ENCODE data around the gene CD70. TPM values are rescaled to one million over a fixed set of nuclear protein-coding genes. Genes with fewer than 3 reads are reported as not detected.

CD70 gene
- total RNA-seq, 1 experiment from 2014 or later, result 2.3 TPM

DNA sequence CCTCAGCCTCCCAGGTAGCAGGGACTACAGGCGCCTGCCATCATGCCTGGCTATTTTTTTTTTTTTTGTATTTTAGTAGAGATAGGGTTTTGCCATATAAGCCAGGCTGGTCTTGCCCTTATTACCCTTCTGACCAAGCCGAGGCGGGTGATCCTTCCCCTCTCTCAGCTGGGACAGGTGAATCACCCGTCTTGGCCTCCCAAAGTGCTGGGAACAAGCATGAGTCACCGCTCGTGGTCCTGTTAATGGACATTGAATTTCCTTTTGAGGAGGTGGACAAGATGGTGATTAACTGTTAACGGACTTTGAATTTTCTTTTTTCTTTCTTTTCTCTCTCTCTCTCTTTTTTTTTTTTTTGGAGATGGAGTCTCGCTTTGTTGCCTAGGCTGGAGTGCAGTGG lies 10.6 kb downstream of the CD70 start:
- peak; percentile 99 for ATAC-seq

DNA sequence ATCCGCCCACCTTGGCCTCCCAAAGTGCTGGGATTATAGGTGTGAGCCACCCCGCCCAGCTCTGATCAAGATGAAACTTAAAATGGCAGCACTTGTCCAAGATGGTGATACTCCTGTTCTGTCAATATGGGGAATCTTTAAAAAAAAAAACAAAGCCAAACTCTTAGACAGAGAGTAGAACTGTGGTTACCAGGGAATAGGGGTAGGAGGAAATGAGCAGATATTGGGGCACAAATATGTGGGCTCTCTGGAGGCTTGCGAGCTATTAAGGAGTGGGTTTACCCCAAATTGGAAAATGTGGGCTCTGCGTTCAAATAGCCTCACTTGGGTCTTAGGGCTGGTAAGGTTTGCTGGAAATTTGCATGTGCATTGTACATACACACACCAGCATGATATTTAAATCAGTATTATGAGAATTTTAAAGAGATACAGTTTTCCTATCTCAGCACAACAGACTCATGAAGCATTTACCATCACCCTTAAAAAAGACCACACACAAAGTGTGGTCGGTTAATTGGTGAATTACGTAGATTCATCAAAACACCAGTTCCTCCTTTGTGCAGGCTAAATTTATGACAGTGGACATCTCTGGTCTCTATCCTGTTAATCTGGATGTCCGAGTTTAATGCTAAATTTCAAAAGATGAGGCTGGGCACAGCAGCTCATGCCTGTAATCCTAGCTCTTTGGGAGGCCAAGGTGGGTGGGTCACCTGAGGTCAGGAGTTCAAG lies 11.3 kb downstream of the CD70 start:
- Histone ChIP-seq H3K4me3 (ENCODE audit: low read length) (no peak overlapping the region), H3K36me3 (ENCODE audit: low read depth, low read length) (no peaks in the 10 kb centered on the region), H3K4me2 (ENCODE audit: low read length) (no peak overlapping the region), H3K4me1 (ENCODE audit: insufficient read depth, low read length) (peaks cover 8% of the 10 kb centered on the region; the same call in 1 of the 2 replicates), H3K9me3 (ENCODE audit: low read length) (no peaks in the 10 kb centered on the region), H3K9ac (ENCODE audit: low read length) (no peak overlapping the region), H2AFZ (ENCODE audit: low read length) (no peak overlapping the region), H3K9me2 (replicated peaks; ENCODE audit: low read length) (no peaks in the 10 kb centered on the region), H3F3A (ENCODE audit: low read length, unreplicated experiment) (no peaks in the 10 kb centered on the region), H3K27me3 (ENCODE audit: low read length) (no peaks in the 10 kb centered on the region), H3K27ac (ENCODE audit: low read length) (no peak overlapping the region), H4K20me1 (ENCODE audit: low read length) (no peaks in the 10 kb centered on the region), H3K79me2 (ENCODE audit: low read length) (no peaks in the 10 kb centered on the region)
- CTCF ChIA-PET, result no interaction called here
- DNase-seq (no peak), ATAC-seq (no peak)
- intact Hi-C loops (cut with micrococcal nuclease), result loop anchor here (2.0 kb wide), 1 partner anchor 63 kb away; no protein-coding TSS in a partner anchor
- BruUV-seq (replicated peaks), result no TSS peak
- TF ChIP-seq EZH2phosphoT487 (IDR thresholded peaks at IDR 0.05; ENCODE audit: borderline replicate concordance, low read length), result no peak
- TF ChIP-seq EZH2 (IDR thresholded peaks at IDR 0.05; ENCODE audit: low read length, unreplicated experiment), result no peak
- TF ChIP-seq, protein P1, sequence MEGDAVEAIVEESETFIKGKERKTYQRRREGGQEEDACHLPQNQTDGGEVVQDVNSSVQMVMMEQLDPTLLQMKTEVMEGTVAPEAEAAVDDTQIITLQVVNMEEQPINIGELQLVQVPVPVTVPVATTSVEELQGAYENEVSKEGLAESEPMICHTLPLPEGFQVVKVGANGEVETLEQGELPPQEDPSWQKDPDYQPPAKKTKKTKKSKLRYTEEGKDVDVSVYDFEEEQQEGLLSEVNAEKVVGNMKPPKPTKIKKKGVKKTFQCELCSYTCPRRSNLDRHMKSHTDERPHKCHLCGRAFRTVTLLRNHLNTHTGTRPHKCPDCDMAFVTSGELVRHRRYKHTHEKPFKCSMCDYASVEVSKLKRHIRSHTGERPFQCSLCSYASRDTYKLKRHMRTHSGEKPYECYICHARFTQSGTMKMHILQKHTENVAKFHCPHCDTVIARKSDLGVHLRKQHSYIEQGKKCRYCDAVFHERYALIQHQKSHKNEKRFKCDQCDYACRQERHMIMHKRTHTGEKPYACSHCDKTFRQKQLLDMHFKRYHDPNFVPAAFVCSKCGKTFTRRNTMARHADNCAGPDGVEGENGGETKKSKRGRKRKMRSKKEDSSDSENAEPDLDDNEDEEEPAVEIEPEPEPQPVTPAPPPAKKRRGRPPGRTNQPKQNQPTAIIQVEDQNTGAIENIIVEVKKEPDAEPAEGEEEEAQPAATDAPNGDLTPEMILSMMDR (conservative IDR thresholded peaks at IDR 0.05; ENCODE audit: low read depth, low read length), result no peak
- POLR2A ChIA-PET (ENCODE audit: unreplicated experiment), result no interaction called here

More for the DNA sequence above, 10.6 kb downstream of the CD70 start:
- Histone ChIP-seq H3K27me3 (ENCODE audit: low read length) (no peaks in the 10 kb centered on the region), H3K9me3 (ENCODE audit: low read length) (no peaks in the 10 kb centered on the region), H3K36me3 (ENCODE audit: low read depth, low read length) (no peaks in the 10 kb centered on the region), H3K4me3 (ENCODE audit: low read length) (no peak overlapping the region), H2AFZ (ENCODE audit: low read length) (no peak overlapping the region), H3K79me2 (ENCODE audit: low read length) (no peaks in the 10 kb centered on the region), H3F3A (ENCODE audit: low read length, unreplicated experiment) (no peaks in the 10 kb centered on the region), H3K4me1 (ENCODE audit: insufficient read depth, low read length) (peaks cover 8% of the 10 kb centered on the region; the same call in 1 of the 2 replicates), H3K9ac (ENCODE audit: low read length) (no peak overlapping the region), H3K27ac (ENCODE audit: low read length) (no peak overlapping the region), H3K4me2 (ENCODE audit: low read length) (no peak overlapping the region), H4K20me1 (ENCODE audit: low read length) (no peaks in the 10 kb centered on the region), H3K9me2 (replicated peaks; ENCODE audit: low read length) (no peaks in the 10 kb centered on the region)
- no peak for TF ChIP-seq EZH2 (IDR thresholded peaks at IDR 0.05; ENCODE audit: low read length, unreplicated experiment)
- TF ChIP-seq, protein P1 (conservative IDR thresholded peaks at IDR 0.05; ENCODE audit: low read depth, low read length), result no peak
- TF ChIP-seq EZH2phosphoT487 (IDR thresholded peaks at IDR 0.05; ENCODE audit: borderline replicate concordance, low read length), result no peak
- CTCF ChIA-PET, result no interaction called here
- intact Hi-C loops (cut with micrococcal nuclease), result loop anchor here (2.0 kb wide), 1 partner anchor 64 kb away; no protein-coding TSS in a partner anchor
- BruUV-seq (replicated peaks), result no TSS peak
- peak; percentile 91 for DNase-seq
- POLR2A ChIA-PET (ENCODE audit: unreplicated experiment), result no interaction called here

Data from PC-3 (cell line).